DMS153 (cell line): ENCODE data around the gene USP13.

ENCODE experiments used
- DNase-seq: peaks from one replicate; lab custom pipeline; 2025; lab: John Stamatoyannopoulos, UW

Gene USP13

DNA sequence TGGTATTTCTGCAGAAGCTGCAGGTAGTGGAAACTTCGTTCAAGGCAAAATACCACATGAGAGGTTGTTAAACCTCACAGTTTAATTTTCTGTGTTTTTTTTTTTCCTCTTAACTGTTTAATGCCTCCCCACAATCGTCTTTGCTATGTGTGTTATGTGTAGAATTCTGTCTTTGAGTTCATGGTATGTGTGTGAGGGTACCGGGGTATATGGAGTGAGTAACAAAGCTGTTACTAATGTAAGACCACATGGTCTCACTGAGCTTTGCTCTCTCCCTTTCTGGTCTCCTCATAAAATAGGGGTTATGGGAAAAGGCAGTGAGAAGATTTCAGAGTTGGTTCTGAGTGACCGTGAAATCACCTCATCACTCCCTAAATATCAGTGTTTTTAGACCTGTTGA is 143.6 kb downstream of the USP13 start:
- DNase-seq = no peak

- DNase-seq = no peak
Measured at GRCh38 chr3:179797192-179797591, 144.4 kb downstream of the USP13 start.

GRCh38 chr3:179801263-179801662 is 148.4 kb downstream of the USP13 start:
- no peak for DNase-seq

DNA sequence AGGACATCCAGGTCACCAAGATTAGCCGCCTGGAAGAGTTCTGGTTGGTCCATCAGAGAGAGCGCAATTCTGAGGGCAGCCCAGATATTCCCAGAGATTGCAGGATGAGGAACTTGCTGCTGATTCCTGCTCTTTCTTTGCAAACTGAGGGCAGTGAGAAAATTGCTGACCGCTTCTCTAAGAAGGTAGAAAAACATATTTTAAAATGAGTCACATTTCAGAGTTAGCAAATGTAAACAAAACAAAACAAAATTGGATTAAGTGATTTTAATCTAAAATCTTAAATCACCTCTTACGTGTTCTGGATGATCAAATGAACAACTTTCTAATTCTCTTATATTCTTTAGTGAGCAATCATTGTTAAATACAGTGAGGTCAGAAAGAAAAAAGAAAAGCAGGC is 149.0 kb downstream of the USP13 start:
- no peak for DNase-seq

DNA sequence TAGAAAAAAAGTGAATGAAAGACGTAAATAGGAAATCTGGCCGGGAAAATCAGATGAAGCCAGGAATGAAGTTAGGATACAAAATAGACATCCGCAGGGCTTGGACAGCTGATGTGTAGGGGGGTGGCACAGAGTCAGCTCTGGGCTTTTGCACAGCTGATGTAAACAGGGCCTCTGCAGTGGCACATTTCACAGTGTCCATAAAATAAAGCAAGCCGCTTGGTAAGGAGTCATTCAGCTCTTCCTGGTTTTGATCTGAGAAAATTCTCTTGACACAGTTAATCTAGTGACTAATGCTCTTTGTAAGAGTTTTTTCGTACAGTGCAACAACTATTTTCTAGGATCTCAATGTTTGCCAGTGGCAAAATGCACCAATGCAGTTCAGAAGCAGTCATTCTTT is 153.3 kb downstream of the USP13 start:
- no peak for DNase-seq

- DNase-seq = no peak
Measured at GRCh38 chr3:179807588-179807987, 154.7 kb downstream of the USP13 start.

DNA sequence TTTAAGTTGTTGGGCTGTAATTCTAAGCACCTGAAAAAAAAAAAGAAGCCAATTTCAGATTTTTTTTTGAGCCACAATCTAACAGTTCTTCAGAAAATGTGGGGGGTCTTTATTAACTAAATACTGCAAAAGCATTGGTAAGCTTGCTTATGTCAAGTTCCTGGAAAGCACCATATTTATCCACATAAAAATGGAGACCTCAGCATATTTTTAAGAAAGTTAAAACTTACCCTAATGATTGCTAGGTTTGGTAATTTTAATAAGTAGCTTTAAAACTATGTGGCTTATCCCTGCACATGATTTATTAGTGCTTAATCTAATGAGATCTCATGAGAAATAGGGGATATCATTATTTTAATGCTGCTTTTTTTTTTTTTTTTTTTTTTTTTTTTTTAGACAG is 156.8 kb downstream of the USP13 start:
- no peak for DNase-seq

DNA sequence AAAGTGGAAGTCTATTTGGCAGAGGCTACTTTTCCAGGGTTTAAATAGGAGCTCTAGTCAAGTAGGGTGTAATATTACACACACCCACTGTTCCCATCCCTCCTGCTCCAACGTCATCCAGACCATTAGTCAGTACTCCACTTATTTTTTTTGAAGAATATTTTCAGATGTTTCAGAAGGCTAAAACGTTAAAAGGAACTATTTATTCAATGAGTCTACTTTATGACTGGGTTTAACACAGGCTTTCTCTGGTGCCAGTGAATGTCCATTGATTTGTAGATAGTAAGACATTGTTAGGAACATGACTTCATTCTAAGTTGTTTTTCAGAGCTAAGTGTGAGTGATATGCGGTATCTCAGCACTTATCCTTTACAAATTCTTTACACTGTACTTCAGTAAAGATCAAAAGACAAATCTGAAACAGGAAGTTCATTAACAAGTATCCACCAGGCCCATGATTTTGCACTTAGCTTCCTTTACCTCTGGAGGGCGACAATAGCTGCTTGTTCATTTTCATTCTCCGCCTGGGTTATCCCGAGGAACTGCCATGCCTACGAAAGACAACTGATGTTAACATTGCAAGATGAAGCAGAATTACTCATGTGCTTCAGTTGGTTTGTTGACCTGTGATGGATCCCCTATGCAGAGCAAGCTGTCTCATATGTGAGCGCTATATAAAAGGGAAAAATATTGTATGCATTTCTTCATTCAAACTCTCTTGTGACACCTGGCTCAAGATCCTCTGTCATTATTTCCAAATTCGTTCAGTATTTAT is 158.7 kb downstream of the USP13 start:
- DNase-seq = peak; percentile 22

DNA sequence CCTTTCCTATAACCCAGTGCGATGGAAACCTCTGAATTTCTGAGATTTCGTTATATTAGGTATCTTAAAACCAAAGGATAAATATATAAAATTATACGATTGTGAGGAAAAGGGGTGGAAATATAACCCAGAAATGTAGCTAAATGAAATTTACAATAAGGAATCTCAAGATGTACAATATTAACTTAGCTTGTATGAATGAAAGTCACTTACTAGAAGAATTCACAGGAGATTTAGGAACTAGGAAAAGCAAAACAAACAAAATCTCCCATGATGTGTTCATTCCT is 159.2 kb downstream of the USP13 start:
- no peak for DNase-seq

DNA sequence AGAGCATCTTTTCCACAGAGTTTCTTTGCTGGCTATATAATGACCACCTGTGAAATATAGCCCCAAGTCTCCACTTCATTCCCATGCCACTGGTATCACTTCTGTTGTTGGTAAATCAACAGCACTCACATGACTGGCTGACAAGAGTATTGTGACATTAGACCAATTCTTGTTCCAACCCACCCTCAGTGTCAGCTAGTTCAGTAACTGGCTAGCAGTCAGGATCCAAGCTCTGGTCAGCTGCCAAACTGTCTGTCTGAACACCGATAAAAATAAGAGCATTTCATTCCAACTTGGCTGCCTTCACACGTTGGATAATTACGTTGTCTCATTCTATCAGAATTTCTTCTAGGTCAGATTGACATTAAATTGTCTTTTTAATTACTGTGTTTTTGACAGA is 166.5 kb downstream of the USP13 start:
- no peak for DNase-seq

DNA sequence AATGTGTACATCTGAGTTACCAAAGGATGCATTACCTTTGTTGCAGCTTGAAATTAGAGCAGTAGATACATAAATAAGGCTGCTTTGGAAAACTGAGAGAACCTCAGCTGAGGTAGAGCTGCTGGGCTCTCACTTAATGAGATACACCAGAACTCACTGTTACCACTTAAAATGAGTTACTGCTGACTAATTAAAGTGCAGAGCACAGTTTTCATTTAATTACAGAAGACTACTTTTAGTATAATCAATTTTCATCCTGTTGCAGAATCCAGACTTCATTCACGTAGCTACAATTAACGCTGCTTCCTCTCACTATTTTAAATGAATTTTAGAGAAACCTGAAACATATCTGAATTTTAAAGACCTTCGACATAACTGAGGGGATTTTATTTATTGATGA is 169.5 kb downstream of the USP13 start:
- no peak for DNase-seq

- DNase-seq = no peak
Measured at GRCh38 chr3:179825527-179826246, 172.8 kb downstream of the USP13 start.

DNA sequence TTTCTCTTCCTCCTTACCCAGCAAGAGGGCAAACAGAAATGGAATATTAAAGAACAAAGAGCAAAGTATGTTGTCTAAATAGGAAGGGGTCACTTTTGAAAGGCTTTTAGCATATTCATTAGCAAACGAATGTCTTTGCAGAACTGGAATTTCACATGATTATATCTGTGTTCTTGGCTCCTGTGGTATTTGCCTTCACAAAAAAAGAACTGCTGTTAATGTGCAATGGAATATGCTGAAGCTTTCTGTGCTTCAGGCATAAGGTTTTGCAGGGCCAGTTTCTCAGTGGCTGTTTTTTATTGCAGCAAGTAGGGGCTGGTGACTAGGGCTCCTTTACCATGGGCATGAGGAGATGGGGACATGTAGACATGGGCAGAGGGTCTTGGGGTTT is 173.4 kb downstream of the USP13 start:
- DNase-seq = no peak

GRCh38 chr3:179828738-179829137 is 175.9 kb downstream of the USP13 start:
- DNase-seq = no peak

- DNase-seq = no peak
Measured at GRCh38 chr3:179829401-179829800, 176.6 kb downstream of the USP13 start.

DNA sequence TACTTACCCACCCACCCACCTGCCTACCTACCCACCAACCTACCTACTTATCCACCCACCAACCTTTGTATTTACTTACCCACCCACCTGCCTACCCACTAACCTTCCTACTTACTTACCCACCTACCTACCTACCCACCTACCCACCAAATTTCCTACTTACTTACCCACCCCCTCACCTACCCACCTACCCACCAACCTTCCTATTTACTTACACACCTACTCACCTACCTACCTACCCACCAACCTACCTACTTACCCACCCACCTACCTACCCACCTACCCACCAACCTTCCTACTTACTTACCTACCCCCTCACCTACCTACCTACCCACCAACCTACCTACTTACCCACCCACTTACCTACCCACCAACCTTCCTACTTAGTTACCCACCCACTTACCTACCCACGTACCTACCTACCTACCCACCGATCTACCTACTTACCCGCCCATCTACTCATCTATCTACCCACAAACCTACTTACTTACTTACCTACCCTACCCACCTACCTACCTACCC is 179.6 kb downstream of the USP13 start:
- no peak for DNase-seq

- no peak for DNase-seq
Measured at GRCh38 chr3:179833294-179833693, 180.5 kb downstream of the USP13 start.

GRCh38 chr3:179837374-179837773 is 184.5 kb downstream of the USP13 start:
- no peak for DNase-seq
